Liver (tissue), 3 donors: Measurements from ENCODE around the gene RAD51B.

Experiments
- CTCF ChIP-seq: fragments of 150-350 bp; IDR thresholded peaks from 2 replicates; pipeline ENCODE4 v1.5.1; 2017; ENCODE audit warnings: improper control_type of control experiment, low read depth, low read length; ENCODE audit not compliant: missing input control
- EGR1 ChIP-seq, 2 donors: IDR thresholded peaks; 2 replicates each; pipeline ENCODE4 v1.6.1; 2016 to 2018; ENCODE audit warnings: antibody characterized with exemption in 2 of 2, low read depth in 2 of 2
- FOXA1 ChIP-seq: IDR thresholded peaks from 2 replicates; pipeline ENCODE4 v1.6.1; 2016; ENCODE audit warnings: antibody characterized with exemption
- GABPA ChIP-seq, 2 donors: IDR thresholded peaks in 1 of 2; conservative IDR thresholded peaks in 1 of 2; 2 replicates each; pipeline ENCODE4 v1.6.1; 2016; ENCODE audit warnings: antibody characterized with exemption in 2 of 2, mild to moderate bottlenecking in 1 of 2, moderate library complexity in 1 of 2
- HNF4G ChIP-seq: IDR thresholded peaks from 2 replicates; pipeline ENCODE4 v1.6.1; 2016; ENCODE audit warnings: antibody characterized with exemption
- JUND ChIP-seq, 2 donors: IDR thresholded peaks; 2 replicates each; pipeline ENCODE4 v1.6.1; 2016; ENCODE audit warnings: antibody characterized with exemption in 2 of 2
- MAX ChIP-seq: IDR thresholded peaks from 2 replicates; pipeline ENCODE4 v1.6.1; 2016; ENCODE audit warnings: antibody characterized with exemption
- NR2F2 ChIP-seq: IDR thresholded peaks from 2 replicates; pipeline ENCODE4 v1.6.1; 2016; ENCODE audit warnings: antibody characterized with exemption
- RAD21 ChIP-seq, 2 donors: IDR thresholded peaks; 2 replicates each; pipeline ENCODE4 v1.6.1; 2016; ENCODE audit warnings: antibody characterized with exemption in 2 of 2, mild to moderate bottlenecking in 2 of 2
- REST ChIP-seq: IDR thresholded peaks from 2 replicates; pipeline ENCODE4 v1.6.1; 2016; ENCODE audit warnings: antibody characterized with exemption, mild to moderate bottlenecking
- RXRA ChIP-seq, 2 donors: IDR thresholded peaks; 2 replicates each; pipeline ENCODE4 v1.6.1; 2017 to 2018; ENCODE audit warnings: antibody characterized with exemption in 2 of 2, mild to moderate bottlenecking in 1 of 2
- SP1 ChIP-seq: IDR thresholded peaks from 2 replicates; pipeline ENCODE4 v1.6.1; 2018; ENCODE audit warnings: antibody characterized with exemption, mild to moderate bottlenecking
- TAF1 ChIP-seq: conservative IDR thresholded peaks from 2 replicates; pipeline ENCODE4 v1.6.1; 2016; ENCODE audit warnings: antibody characterized with exemption, mild to moderate bottlenecking
- donor health status: healthy.
- donor health status: healthy.

GRCh38 chr14:68513137-68513536 lies 693.6 kb downstream of the RAD51B start:
- TF ChIP-seq CTCF, result no peak
- TF ChIP-seq TAF1, result no peak
- no peak for TF ChIP-seq RAD21 (IDR thresholded peaks at IDR 0.05)
- TF ChIP-seq MAX, result no peak
- no peak for TF ChIP-seq FOXA1
- no peak for TF ChIP-seq GABPA (IDR thresholded peaks at IDR 0.05 in 1 of 2, conservative IDR thresholded peaks at IDR 0.05 in 1 of 2)
- TF ChIP-seq RXRA (IDR thresholded peaks at IDR 0.05), result no peak
- no peak for TF ChIP-seq HNF4G
- TF ChIP-seq NR2F2, result no peak
- TF ChIP-seq JUND (IDR thresholded peaks at IDR 0.05), result no peak
- TF ChIP-seq REST, result no peak
- TF ChIP-seq SP1, result no peak
- no peak for TF ChIP-seq EGR1 (IDR thresholded peaks at IDR 0.05; ENCODE audit: low read depth in 2 of 2)
